Tibial nerve (tissue), 4 donors: ENCODE data around the gene SLC25A33. TPM values are rescaled to one million over a fixed set of nuclear protein-coding genes. Genes with fewer than 3 reads are reported as not detected.
A peak's percentile ranks its signal among the peaks of the same experiment; 100 is the strongest.

ENCODE experiments used
- DNase-seq, 2 donors: peaks; one replicate each; pipeline ENCODE4 v3.0.0-alpha.2; 2019; ENCODE audit warnings: low spot score in 2 of 2
- H3K27ac ChIP-seq, 4 donors: fragments of 200-600 bp; sonication (generic) in 3 of 4; one replicate each; pipeline ENCODE4 v1.5.1; 2017 to 2019; ENCODE audit warnings: mild to moderate bottlenecking in 1 of 4
- H3K27me3 ChIP-seq, 2 donors: fragments of 200-600 bp; sonication (generic) in 1 of 2; one replicate each; pipeline versions ENCODE4 v1.5.1 to v1.6.0; 2017 to 2019
- H3K36me3 ChIP-seq, 3 donors: fragments of 200-600 bp; sonication (generic); one replicate each; pipeline ENCODE4 v1.5.1; 2018 to 2019
- H3K4me1 ChIP-seq, 4 donors: fragments of 200-600 bp; sonication (generic) in 3 of 4; one replicate each; pipeline ENCODE4 v1.5.1; 2017 to 2019
- H3K4me3 ChIP-seq, 4 donors: fragments of 200-600 bp; sonication (generic) in 3 of 4; one replicate each; pipeline ENCODE4 v1.5.1; 2017 to 2019; ENCODE audit warnings: mild to moderate bottlenecking in 1 of 4, moderate library complexity in 1 of 4
- H3K9me3 ChIP-seq, 4 donors: fragments of 200-600 bp; sonication (generic) in 3 of 4; one replicate each; pipeline ENCODE4 v1.5.1; 2017 to 2019
- CTCF ChIP-seq, 5 experiments: fragments of 200-600 bp in 3 of 5; fragments of 450-650 bp in 2 of 5; sonication (generic) in 3 of 5; IDR thresholded peaks; one replicate each; pipeline ENCODE4 v1.5.1; 2016 to 2019; ENCODE audit warnings: antibody characterized with exemption in 5 of 5, mild to moderate bottlenecking in 3 of 5, moderate library complexity in 2 of 5
- EP300 ChIP-seq, 2 donors: sonication (generic); formaldehyde crosslinking; IDR thresholded peaks; one replicate each; pipeline ENCODE4 v1.6.1; 2017; ENCODE audit warnings: antibody characterized with exemption in 2 of 2, mild to moderate bottlenecking in 1 of 2
- POLR2A ChIP-seq, 2 donors: fragments of 450-650 bp; IDR thresholded peaks; one replicate each; pipeline ENCODE4 v1.6.1; 2017; ENCODE audit warnings: antibody characterized with exemption in 2 of 2, mild to moderate bottlenecking in 2 of 2, moderate library complexity in 2 of 2
- WGBS, 2 donors: methylation state at CpG; one replicate each; pipeline ENCODE4 v1.1.5; 2018; 5-methylcytosine and 5-hydroxymethylcytosine counted together
- total RNA-seq, 4 donors: library from RNA; depleted of rRNA; stranded (reverse); fragments of >200 nt; gene quantifications; one replicate each; pipeline ENCODE4 v1.1.0, GENCODE V29; 2016

The SLC25A33 gene
- total RNA-seq, 4 donors from 2014 or later = 5.4 to 10.2 (median 6.8) TPM

GRCh38 chr1:9594471-9595155 is 55.3 kb downstream of the SLC25A33 start:
- Histone ChIP-seq H3K27me3 (no peaks in the 10 kb centered on the region), H3K4me3 (no peak overlapping the region), H3K4me1 (peaks cover 0 to 59% (median 16%) of the 10 kb centered on the region in 4 donors), H3K27ac (peak overlapping the region in 1 of 4 donors; percentile 75), H3K36me3 (peaks cover 0 to 33% (median 0%) of the 10 kb centered on the region in 3 donors), H3K9me3 (no peaks in the 10 kb centered on the region)
- TF ChIP-seq CTCF (IDR thresholded peaks at IDR 0.05) = no peak
- no peak for TF ChIP-seq EP300 (IDR thresholded peaks at IDR 0.05)
- WGBS, 2 donors = 89 to 97% methylated on average over 12 to 19 of the region's 20 CpGs
- DNase-seq = no peak

GRCh38 chr1:9595156-9595967 is 56.1 kb downstream of the SLC25A33 start:
- WGBS, 2 donors = 85 to 86% methylated on average over 12 of the region's 17 CpGs
- no peaks in the 10 kb centered on the region for H3K27me3 ChIP-seq
- DNase-seq = no peak
- H3K4me3 ChIP-seq = no peak overlapping the region
- TF ChIP-seq CTCF (IDR thresholded peaks at IDR 0.05) (no peak), POLR2A (IDR thresholded peaks at IDR 0.05) (no peak), EP300 (IDR thresholded peaks at IDR 0.05) (no peak)
- H3K27ac ChIP-seq = no peak overlapping the region
- H3K4me1 ChIP-seq = peaks cover 0 to 51% (median 12%) of the 10 kb centered on the region in 4 donors
- no peaks in the 10 kb centered on the region for H3K9me3 ChIP-seq
- H3K36me3 ChIP-seq = peaks cover 0 to 40% (median 0%) of the 10 kb centered on the region in 3 donors

GRCh38 chr1:9595968-9596340 is 56.7 kb downstream of the SLC25A33 start:
- peaks cover 0 to 46% (median 10%) of the 10 kb centered on the region in 4 donors for H3K4me1 ChIP-seq
- TF ChIP-seq EP300 (IDR thresholded peaks at IDR 0.05) = no peak
- no peak for TF ChIP-seq POLR2A (IDR thresholded peaks at IDR 0.05)
- TF ChIP-seq CTCF (IDR thresholded peaks at IDR 0.05) = no peak
- no peak overlapping the region for H3K4me3 ChIP-seq
- H3K27me3 ChIP-seq = no peaks in the 10 kb centered on the region
- no peak for DNase-seq
- H3K9me3 ChIP-seq = no peaks in the 10 kb centered on the region
- peaks cover 0 to 46% (median 0%) of the 10 kb centered on the region in 3 donors for H3K36me3 ChIP-seq
- H3K27ac ChIP-seq = no peak overlapping the region
- 81 to 82% methylated on average over 7 to 12 of the region's 12 CpGs for WGBS, 2 donors

GRCh38 chr1:9596415-9597123 is 57.3 kb downstream of the SLC25A33 start:
- WGBS, 2 donors = 71 to 73% methylated on average over 24 of the region's 27 CpGs
- Histone ChIP-seq H3K27ac (no peak overlapping the region), H3K27me3 (no peaks in the 10 kb centered on the region), H3K4me3 (no peak overlapping the region), H3K36me3 (peaks cover 0 to 52% (median 0%) of the 10 kb centered on the region in 3 donors), H3K4me1 (peaks cover 0 to 39% (median 10%) of the 10 kb centered on the region in 4 donors), H3K9me3 (no peaks in the 10 kb centered on the region)
- TF ChIP-seq POLR2A (IDR thresholded peaks at IDR 0.05) = no peak
- TF ChIP-seq CTCF (IDR thresholded peaks at IDR 0.05) = no peak
- TF ChIP-seq EP300 (IDR thresholded peaks at IDR 0.05) = no peak
- DNase-seq = no peak
